ENCODE data around the gene FREY1.

DNA sequence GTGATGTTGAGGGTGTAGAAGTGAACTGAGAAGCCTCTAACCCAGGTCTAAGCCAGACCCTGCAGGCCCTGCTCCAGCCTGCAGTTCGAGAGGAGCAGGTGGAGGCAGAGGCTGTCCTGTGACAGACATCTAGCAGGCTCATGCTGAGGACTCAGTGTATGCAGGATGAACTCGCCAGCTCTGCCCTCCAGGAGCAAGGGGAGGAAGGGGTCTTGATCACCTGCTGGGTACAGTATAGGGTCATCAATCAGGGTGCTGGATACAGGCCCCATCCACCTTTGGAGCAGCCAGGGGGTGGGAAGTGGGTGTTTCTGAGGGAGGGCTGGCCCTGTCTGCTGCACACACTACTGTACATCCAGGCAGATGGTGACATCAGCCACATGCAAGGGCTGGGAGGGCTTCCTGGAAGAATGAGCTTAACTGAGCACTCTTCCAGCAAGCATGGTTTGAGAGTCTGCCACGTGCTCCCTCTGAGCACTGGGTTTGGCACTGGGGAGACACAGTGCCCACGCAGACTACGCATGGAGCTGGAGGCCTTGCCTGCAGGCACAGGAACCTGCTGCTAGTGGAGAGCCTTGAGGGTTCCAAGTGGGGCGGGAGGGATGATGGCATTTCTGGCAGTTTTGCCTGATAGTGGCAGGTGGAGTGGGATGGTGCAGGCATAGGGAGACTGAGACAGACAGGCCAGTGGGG lies 12.4 kb downstream of the FREY1 start:
- TF ChIP-seq, protein P1, sequence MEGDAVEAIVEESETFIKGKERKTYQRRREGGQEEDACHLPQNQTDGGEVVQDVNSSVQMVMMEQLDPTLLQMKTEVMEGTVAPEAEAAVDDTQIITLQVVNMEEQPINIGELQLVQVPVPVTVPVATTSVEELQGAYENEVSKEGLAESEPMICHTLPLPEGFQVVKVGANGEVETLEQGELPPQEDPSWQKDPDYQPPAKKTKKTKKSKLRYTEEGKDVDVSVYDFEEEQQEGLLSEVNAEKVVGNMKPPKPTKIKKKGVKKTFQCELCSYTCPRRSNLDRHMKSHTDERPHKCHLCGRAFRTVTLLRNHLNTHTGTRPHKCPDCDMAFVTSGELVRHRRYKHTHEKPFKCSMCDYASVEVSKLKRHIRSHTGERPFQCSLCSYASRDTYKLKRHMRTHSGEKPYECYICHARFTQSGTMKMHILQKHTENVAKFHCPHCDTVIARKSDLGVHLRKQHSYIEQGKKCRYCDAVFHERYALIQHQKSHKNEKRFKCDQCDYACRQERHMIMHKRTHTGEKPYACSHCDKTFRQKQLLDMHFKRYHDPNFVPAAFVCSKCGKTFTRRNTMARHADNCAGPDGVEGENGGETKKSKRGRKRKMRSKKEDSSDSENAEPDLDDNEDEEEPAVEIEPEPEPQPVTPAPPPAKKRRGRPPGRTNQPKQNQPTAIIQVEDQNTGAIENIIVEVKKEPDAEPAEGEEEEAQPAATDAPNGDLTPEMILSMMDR (IDR thresholded peaks at IDR 0.05), result no peak
- no peak for TF ChIP-seq EZH2 (IDR thresholded peaks at IDR 0.05; ENCODE audit: borderline replicate concordance, insufficient read depth, low read depth, low read length, poor library complexity, severe bottlenecking)

All from B cell (primary cell).